ENCODE measurements around the gene AVPR2. TPM values are rescaled to one million over a fixed set of nuclear protein-coding genes. Genes with fewer than 3 reads are reported as not detected.
A peak's percentile ranks its signal among the peaks of the same experiment; 100 is the strongest.

AVPR2 gene
- total RNA-seq, 2 donors from 2014 or later = 1.4 to 2.0 TPM

- DNase-seq (ENCODE audit: low spot score) = no peak
- intact Hi-C loops (cut with DNase I) = no loop called here
These were observed 33.8 kb downstream of the AVPR2 start for GRCh38 chrX:153938226-153938786.

- intact Hi-C loops (cut with DNase I) = no loop called here
- no peak for DNase-seq (ENCODE audit: low spot score)
These were observed 35.1 kb downstream of the AVPR2 start for GRCh38 chrX:153939573-153939972.

GRCh38 chrX:153941336-153942252 is 37.1 kb downstream of the AVPR2 start:
- intact Hi-C loops (cut with DNase I) = no loop called here
- no peak for DNase-seq (ENCODE audit: low spot score)

DNA sequence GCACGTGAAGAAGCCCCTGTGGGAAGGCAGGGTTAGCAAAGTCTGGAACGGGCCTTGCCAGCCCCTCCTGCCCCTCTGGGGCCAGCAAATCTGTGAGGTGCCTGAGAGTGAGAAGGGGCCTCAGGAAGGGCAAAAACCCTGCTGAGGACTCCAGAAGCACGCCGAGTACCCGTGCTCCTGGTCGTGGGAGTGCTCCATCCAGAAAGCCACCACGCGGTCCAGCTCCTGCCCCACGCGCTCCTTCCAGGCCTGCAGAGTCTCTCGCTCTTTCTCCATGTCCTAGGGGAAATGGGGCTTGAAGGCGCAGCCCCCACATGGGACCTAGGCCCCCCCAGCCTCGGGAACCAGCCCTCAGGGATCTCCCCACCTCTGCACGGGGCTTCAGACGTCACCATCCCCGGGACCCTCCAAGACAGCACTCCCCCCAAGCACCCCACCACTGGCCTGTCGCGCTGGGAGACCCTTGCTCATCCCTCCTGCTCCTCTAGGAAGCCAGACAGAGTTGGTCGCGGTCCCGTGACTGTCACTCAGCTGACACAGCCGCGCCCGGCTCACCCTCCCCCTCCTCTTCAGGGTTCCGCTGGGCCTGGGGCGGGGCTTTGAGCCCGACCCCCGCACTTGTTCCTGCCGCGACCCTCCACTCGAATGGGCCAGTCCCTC is 39.8 kb downstream of the AVPR2 start, which contains the start of gene RENBP:
Gene RENBP, minus strand, starts transcription at position 504 of the 660 bp plus-strand sequence. Its CDS starts 33 bp downstream, at position 471.
- intact Hi-C loops (cut with DNase I) = no loop called here
- no peak for DNase-seq (ENCODE audit: low spot score)

- intact Hi-C loops (cut with DNase I) = no loop called here
- no peak for DNase-seq (ENCODE audit: low spot score)
These were observed 40.3 kb downstream of the AVPR2 start for GRCh38 chrX:153944800-153945150.

DNA sequence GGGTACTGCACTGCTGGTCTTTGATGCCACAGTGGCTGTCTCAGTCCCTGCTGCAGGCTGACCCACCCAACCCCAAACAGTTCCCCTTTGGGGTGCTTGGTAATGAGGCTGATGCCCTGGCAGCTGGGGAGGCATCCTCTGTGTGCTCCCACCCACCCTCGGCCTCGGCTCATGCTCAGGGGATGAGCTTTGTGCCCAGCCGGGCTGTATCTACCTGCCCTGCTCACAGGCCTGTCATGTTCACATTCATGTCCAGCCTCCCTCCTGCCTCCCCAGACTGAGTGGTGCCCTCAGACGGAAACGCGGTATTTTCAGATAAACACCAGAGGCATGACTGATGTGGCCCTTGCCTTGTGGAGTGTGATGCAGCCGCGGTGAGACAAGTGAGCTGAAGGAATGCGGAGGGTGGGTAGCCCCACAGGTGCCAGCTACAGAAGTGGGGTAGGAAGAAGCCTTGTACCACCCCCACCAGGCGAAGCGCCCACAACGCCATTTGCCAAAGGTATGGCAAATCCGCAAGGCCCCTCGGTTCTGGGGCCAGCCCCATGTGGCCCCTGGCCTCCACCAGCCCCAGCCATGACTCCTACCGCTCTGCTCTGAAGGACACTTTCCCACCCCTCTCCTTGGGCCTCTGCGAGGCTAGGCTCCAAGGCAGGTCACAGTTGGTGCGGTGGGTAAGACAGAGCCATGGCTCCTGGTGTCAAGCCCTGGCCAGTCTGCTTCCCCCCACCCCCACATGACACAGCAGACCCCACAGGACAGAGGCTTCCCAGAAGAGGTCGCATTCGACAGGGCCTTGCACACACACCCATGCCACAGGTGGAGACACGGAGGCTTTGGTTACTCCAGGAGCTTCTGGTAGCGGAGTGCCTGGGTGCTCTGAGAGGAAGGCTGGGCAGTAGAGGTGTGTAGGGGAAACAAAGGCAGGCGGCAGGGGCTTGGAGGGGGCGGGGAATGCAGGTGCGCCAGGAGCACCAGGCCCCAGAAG is 41.8 kb downstream of the AVPR2 start:
- intact Hi-C loops (cut with DNase I) = no loop called here
- DNase-seq (ENCODE audit: low spot score) = no peak

DNA sequence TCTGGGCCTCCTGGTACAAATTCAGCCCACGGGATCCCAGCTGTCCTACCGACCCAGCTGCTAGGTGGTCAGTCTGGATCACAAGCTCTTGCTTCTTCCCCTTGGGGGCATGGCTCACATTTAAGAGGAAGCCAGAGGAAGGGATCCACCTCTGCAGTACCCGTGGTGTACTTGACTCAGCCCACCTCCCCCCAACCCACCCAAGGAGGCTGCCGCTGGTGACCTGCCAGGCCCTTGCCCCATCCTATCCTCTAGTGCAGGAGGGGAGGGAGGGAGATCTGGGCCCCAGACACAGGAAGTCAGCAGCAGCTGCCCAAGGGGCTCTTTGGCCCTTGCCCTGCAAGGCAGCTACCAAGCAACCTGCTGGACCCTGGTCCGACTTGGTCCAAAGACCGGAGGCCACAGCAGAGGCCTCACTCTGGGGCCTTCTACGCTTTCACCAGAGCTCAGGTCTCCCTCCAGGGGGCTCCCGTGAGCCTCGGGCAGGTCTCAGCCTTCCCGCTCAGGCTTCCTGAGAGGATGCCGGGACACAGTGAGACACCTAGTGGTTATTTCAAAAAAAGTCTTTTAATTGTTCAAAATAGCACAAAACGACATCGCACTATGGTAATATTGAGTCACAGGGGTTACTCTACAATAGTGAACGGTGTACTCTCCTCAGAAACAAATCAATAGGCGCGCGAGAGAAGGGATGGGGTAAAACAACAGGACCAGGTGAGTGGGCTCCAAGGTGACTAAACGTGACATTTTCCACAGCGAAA is 42.7 kb downstream of the AVPR2 start:
- intact Hi-C loops (cut with DNase I) = no loop called here
- DNase-seq (ENCODE audit: low spot score) = peak; percentile 92

- intact Hi-C loops (cut with DNase I) = no loop called here
These were observed 43.6 kb downstream of the AVPR2 start for GRCh38 chrX:153948002-153948466.

GRCh38 chrX:153948847-153949805 is 44.7 kb downstream of the AVPR2 start:
- no peak for DNase-seq (ENCODE audit: low spot score)
- intact Hi-C loops (cut with DNase I) = no loop called here

More at GRCh38 chrX:153948002-153948466, 43.6 kb downstream of the AVPR2 start:
- DNase-seq (ENCODE audit: low spot score) = no peak

GRCh38 chrX:153950127-153950526 is 45.7 kb downstream of the AVPR2 start:
- intact Hi-C loops (cut with DNase I) = loop anchor here in 1 of 2 donors (10.0 kb wide), 1 partner anchor 995 kb away; no protein-coding TSS in a partner anchor
- DNase-seq (ENCODE audit: low spot score) = no peak

DNA sequence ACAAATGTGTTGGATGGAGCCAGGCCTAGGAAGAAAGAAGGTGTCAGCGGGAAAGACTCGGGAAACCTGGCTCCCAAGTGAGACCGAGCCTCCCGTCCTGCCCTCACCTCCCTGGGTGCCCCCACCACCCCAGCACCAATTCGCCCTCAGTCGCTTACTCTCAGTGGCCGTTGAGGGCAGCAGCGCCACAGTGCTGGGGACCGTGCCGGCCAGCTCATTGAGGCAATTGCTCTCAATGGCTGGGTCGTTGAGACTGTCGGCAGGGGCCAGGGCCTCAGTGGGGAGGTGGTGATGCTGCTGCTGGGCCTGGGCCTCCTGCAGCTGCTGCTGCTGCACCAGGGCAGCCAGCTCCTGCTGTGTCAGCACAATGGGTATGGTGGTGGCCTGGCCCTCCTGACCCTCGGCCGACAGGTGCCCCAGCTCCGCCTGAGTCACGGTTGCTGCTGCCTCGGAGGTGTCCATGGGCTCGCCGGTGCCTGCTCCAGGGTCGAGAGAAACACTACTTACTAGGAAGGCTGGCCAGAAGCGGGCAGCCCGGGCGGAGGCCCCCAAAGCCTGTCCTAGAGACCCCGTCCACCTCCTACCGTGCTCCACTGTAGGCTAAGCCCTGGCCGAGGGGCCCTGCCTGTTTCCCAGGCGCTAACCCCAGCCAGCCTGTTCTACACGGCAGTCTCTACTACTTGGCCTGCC is 47.4 kb downstream of the AVPR2 start:
- intact Hi-C loops (cut with DNase I) = loop anchor here in 1 of 2 donors (2.0 to 10.0 kb wide), 2 partner anchors 187 to 997 kb away; partner anchors contain the start of gene PLXNB3

GRCh38 chrX:153952373-153953026 is 48.0 kb downstream of the AVPR2 start:
- intact Hi-C loops (cut with DNase I) = loop anchor here in 1 of 2 donors (2.0 to 10.0 kb wide), 2 partner anchors 188 to 998 kb away; partner anchors contain the start of gene PLXNB3
- DNase-seq (ENCODE audit: low spot score) = no peak

More for the DNA sequence above, 47.4 kb downstream of the AVPR2 start:
- DNase-seq (ENCODE audit: low spot score) = no peak

- intact Hi-C loops (cut with DNase I) = loop anchor here in 1 of 2 donors (2.0 to 10.0 kb wide), 2 partner anchors 189 to 999 kb away; partner anchors contain the start of gene PLXNB3
- peak; percentile 95 for DNase-seq (ENCODE audit: low spot score)
These were observed 48.9 kb downstream of the AVPR2 start for GRCh38 chrX:153953342-153953830.

GRCh38 chrX:153953892-153954557 is 49.6 kb downstream of the AVPR2 start:
- intact Hi-C loops (cut with DNase I) = loop anchor here in 1 of 2 donors (2.0 to 10.0 kb wide), 2 partner anchors 189 to 999 kb away; partner anchors contain the start of gene PLXNB3
- DNase-seq (ENCODE audit: low spot score) = no peak

Data from posterior vena cava (tissue), 2 donors.